Measurements from ENCODE around the gene MTG2. TPM values are rescaled to one million over a fixed set of nuclear protein-coding genes. Genes with fewer than 3 reads are reported as not detected.

MTG2 gene
- 29.4 to 31.6 TPM (median 29.5 TPM) in 3 replicates for total RNA-seq

- Mint-ChIP-seq H3K4me3 (peak within 1 kb of the TSS; percentile 87), H3K4me1 (peaks cover 17% of the 10 kb centered on the region), H3K9me3 (no peaks in the 10 kb centered on the region), H3K27me3 (ENCODE audit: low read depth) (no peaks in the 10 kb centered on the region), H3K36me3 (peaks cover 4% of the 10 kb centered on the region), H3K27ac (peak within 1 kb of the TSS; percentile 95)
- peak; percentile 89 to 91 for DNase-seq (ENCODE audit: low spot score in 2 of 2, unreplicated experiment in 2 of 2)
- TF ChIP-seq CTCF (IDR thresholded peaks at IDR 0.05; ENCODE audit: unreplicated experiment): no peak
Measured at GRCh38 chr20:62182469-62183425, at the start of gene MTG2. Gene MTG2, plus strand, starts transcription at chr20:62183028. Its CDS starts 10,393 bp downstream, at chr20:62193421.

GRCh38 chr20:62133051-62133845 lies 49.6 kb upstream of the MTG2 start:
- no peak for DNase-seq (ENCODE audit: low spot score in 2 of 2, unreplicated experiment in 2 of 2)

GRCh38 chr20:62133864-62134263 lies 49.0 kb upstream of the MTG2 start:
- TF ChIP-seq CTCF (IDR thresholded peaks at IDR 0.05; ENCODE audit: unreplicated experiment): no peak
- no peaks in the 10 kb centered on the region for H3K9me3 Mint-ChIP-seq
- H3K27me3 Mint-ChIP-seq (ENCODE audit: low read depth): no peaks in the 10 kb centered on the region
- H3K36me3 Mint-ChIP-seq: peaks cover 42% of the 10 kb centered on the region
- no peak for DNase-seq (ENCODE audit: low spot score in 2 of 2, unreplicated experiment in 2 of 2)
- H3K4me1 Mint-ChIP-seq: no peaks in the 10 kb centered on the region
- no peak overlapping the region for H3K4me3 Mint-ChIP-seq
- no peak overlapping the region for H3K27ac Mint-ChIP-seq

More at GRCh38 chr20:62133051-62133845, 49.6 kb upstream of the MTG2 start:
- no peak for TF ChIP-seq CTCF (IDR thresholded peaks at IDR 0.05; ENCODE audit: unreplicated experiment)
- H3K4me1 Mint-ChIP-seq: no peaks in the 10 kb centered on the region
- H3K36me3 Mint-ChIP-seq: peaks cover 41% of the 10 kb centered on the region
- H3K27ac Mint-ChIP-seq: no peak overlapping the region
- H3K4me3 Mint-ChIP-seq: no peak overlapping the region
- H3K27me3 Mint-ChIP-seq (ENCODE audit: low read depth): no peaks in the 10 kb centered on the region
- no peaks in the 10 kb centered on the region for H3K9me3 Mint-ChIP-seq

- H3K27me3 Mint-ChIP-seq (ENCODE audit: low read depth): no peaks in the 10 kb centered on the region
- no peaks in the 10 kb centered on the region for H3K9me3 Mint-ChIP-seq
- no peak for DNase-seq (ENCODE audit: low spot score in 2 of 2, unreplicated experiment in 2 of 2)
- no peak overlapping the region for H3K27ac Mint-ChIP-seq
- H3K4me3 Mint-ChIP-seq: no peak overlapping the region
- no peak for TF ChIP-seq CTCF (IDR thresholded peaks at IDR 0.05; ENCODE audit: unreplicated experiment)
- H3K4me1 Mint-ChIP-seq: no peaks in the 10 kb centered on the region
- H3K36me3 Mint-ChIP-seq: peaks cover 41% of the 10 kb centered on the region
Measured at GRCh38 chr20:62134735-62135231, 48.0 kb upstream of the MTG2 start.

- Mint-ChIP-seq H3K9me3 (no peaks in the 10 kb centered on the region), H3K27me3 (ENCODE audit: low read depth) (no peaks in the 10 kb centered on the region), H3K36me3 (peaks cover 38% of the 10 kb centered on the region), H3K4me3 (no peak overlapping the region), H3K27ac (no peak overlapping the region), H3K4me1 (peaks cover 7% of the 10 kb centered on the region)
- no peak for TF ChIP-seq CTCF (IDR thresholded peaks at IDR 0.05; ENCODE audit: unreplicated experiment)
- no peak for DNase-seq (ENCODE audit: low spot score in 2 of 2, unreplicated experiment in 2 of 2)
Measured at GRCh38 chr20:62135573-62136266, 47.1 kb upstream of the MTG2 start.
